ENCODE data around the gene FBLN5.

DNA sequence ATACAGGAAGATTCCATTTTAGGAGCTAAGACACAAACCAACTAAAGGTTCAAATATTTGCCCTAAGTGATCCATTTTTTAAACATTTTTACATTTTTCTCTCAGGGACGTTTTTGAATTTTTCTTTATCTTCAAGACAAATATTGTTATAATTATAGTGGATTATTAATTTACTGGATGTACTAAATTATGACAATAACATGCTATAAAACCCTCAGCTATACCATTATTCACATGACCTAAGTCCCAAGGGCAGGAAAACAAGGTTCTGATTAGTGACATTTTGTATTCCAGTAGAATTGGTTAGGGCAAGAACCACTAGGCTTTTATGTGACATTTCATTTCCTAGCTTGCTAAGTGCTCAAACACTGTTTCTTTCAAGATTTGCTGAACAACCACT, 16.5 kb upstream of the FBLN5 start:
- TF ChIP-seq, protein P1, sequence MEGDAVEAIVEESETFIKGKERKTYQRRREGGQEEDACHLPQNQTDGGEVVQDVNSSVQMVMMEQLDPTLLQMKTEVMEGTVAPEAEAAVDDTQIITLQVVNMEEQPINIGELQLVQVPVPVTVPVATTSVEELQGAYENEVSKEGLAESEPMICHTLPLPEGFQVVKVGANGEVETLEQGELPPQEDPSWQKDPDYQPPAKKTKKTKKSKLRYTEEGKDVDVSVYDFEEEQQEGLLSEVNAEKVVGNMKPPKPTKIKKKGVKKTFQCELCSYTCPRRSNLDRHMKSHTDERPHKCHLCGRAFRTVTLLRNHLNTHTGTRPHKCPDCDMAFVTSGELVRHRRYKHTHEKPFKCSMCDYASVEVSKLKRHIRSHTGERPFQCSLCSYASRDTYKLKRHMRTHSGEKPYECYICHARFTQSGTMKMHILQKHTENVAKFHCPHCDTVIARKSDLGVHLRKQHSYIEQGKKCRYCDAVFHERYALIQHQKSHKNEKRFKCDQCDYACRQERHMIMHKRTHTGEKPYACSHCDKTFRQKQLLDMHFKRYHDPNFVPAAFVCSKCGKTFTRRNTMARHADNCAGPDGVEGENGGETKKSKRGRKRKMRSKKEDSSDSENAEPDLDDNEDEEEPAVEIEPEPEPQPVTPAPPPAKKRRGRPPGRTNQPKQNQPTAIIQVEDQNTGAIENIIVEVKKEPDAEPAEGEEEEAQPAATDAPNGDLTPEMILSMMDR (IDR thresholded peaks at IDR 0.05 in 2 of 3, conservative IDR thresholded peaks at IDR 0.05 in 1 of 3; ENCODE audit: borderline replicate concordance in 1 of 3, insufficient read depth in 1 of 3, low read depth in 2 of 3, low read length in 2 of 3) = no peak
- no peak for TF ChIP-seq POLR2AphosphoS5 (IDR thresholded peaks at IDR 0.05; ENCODE audit: low read depth, low read length)
- TF ChIP-seq POLR2A (IDR thresholded peaks at IDR 0.05; ENCODE audit: borderline replicate concordance, extremely low read depth, insufficient read depth, insufficient read length) = no peak
- no peak for TF ChIP-seq ZNF274 (IDR thresholded peaks at IDR 0.05; ENCODE audit: low read depth, low read length)
- TF ChIP-seq CEBPB (IDR thresholded peaks at IDR 0.05; ENCODE audit: low read depth) = no peak
- no peak for TF ChIP-seq EZH2 (IDR thresholded peaks at IDR 0.05)
- TF ChIP-seq REST (IDR thresholded peaks at IDR 0.05; ENCODE audit: low read depth) = no peak
- TF ChIP-seq SP1 (IDR thresholded peaks at IDR 0.05; ENCODE audit: low read depth) = no peak
- no peak for TF ChIP-seq RAD21 (IDR thresholded peaks at IDR 0.05; ENCODE audit: low read depth)
- TF ChIP-seq JUND (IDR thresholded peaks at IDR 0.05) = no peak
- TF ChIP-seq EZH2phosphoT487 (IDR thresholded peaks at IDR 0.05; ENCODE audit: borderline replicate concordance) = no peak
- TF ChIP-seq, protein P2, sequence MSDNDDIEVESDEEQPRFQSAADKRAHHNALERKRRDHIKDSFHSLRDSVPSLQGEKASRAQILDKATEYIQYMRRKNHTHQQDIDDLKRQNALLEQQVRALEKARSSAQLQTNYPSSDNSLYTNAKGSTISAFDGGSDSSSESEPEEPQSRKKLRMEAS (IDR thresholded peaks at IDR 0.05) = no peak
- TF ChIP-seq, protein P3, sequence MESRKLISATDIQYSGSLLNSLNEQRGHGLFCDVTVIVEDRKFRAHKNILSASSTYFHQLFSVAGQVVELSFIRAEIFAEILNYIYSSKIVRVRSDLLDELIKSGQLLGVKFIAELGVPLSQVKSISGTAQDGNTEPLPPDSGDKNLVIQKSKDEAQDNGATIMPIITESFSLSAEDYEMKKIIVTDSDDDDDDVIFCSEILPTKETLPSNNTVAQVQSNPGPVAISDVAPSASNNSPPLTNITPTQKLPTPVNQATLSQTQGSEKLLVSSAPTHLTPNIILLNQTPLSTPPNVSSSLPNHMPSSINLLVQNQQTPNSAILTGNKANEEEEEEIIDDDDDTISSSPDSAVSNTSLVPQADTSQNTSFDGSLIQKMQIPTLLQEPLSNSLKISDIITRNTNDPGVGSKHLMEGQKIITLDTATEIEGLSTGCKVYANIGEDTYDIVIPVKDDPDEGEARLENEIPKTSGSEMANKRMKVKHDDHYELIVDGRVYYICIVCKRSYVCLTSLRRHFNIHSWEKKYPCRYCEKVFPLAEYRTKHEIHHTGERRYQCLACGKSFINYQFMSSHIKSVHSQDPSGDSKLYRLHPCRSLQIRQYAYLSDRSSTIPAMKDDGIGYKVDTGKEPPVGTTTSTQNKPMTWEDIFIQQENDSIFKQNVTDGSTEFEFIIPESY (IDR thresholded peaks at IDR 0.05; ENCODE audit: extremely low read depth, insufficient replicate concordance, low read length) = no peak
